OCI-LY1 (cell line): ENCODE results near the gene TTC12.

ENCODE experiments used
- H2AFZ ChIP-seq: fragments of 200-600 bp; sonication (generic), shearing (Covaris generic); 2 replicates; pipeline ENCODE4 v1.6.0; 2014; ENCODE audit warnings: antibody characterized with exemption, mild to moderate bottlenecking, low read length
- H3F3A ChIP-seq: fragments of 200-600 bp; sonication (generic), shearing (Covaris generic); 2 replicates; pipeline ENCODE4 v1.6.0; 2014; ENCODE audit warnings: mild to moderate bottlenecking, antibody characterized with exemption, low read length, moderate library complexity; ENCODE audit not compliant: insufficient read depth
- H3K27ac ChIP-seq: fragments of 200-600 bp; sonication (generic); 2 replicates; pipeline ENCODE4 v1.5.1; 2014; ENCODE audit warnings: low read length, mixed run types, mild to moderate bottlenecking, low read depth; ENCODE audit not compliant: poor library complexity, severe bottlenecking
- H3K27me3 ChIP-seq: fragments of 200-600 bp; sonication (generic); 2 replicates; pipeline ENCODE4 v1.6.0; 2014; ENCODE audit warnings: antibody characterized with exemption, mild to moderate bottlenecking, low read length, moderate library complexity; ENCODE audit not compliant: insufficient read depth
- H3K36me3 ChIP-seq: fragments of 200-600 bp; sonication (generic); 2 replicates; pipeline ENCODE4 v1.6.1; 2014; ENCODE audit warnings: mild to moderate bottlenecking, antibody characterized with exemption, low read length, moderate library complexity, mixed read lengths; ENCODE audit not compliant: insufficient read depth
- H3K4me1 ChIP-seq: fragments of 200-600 bp; sonication (generic); 2 replicates; pipeline ENCODE4 v1.5.1; 2014; ENCODE audit warnings: mild to moderate bottlenecking, low read length, moderate library complexity; ENCODE audit not compliant: insufficient read depth, severe bottlenecking
- H3K4me2 ChIP-seq: fragments of 200-600 bp; sonication (generic), shearing (Covaris generic); 2 replicates; pipeline ENCODE4 v1.6.1; 2014; ENCODE audit warnings: low read length
- H3K4me3 ChIP-seq: fragments of 200-600 bp; sonication (generic); 2 replicates; pipeline ENCODE4 v1.5.1; 2014; ENCODE audit warnings: low read length, low read depth, mild to moderate bottlenecking, mixed read lengths; ENCODE audit not compliant: poor library complexity, severe bottlenecking
- H3K79me2 ChIP-seq: fragments of 200-600 bp; shearing (Covaris generic); 2 replicates; pipeline ENCODE4 v1.6.1; 2016; ENCODE audit warnings: mixed run types, low read length, mixed read lengths; ENCODE audit not compliant: insufficient read depth
- H3K9ac ChIP-seq: fragments of 200-600 bp; sonication (generic), shearing (Covaris generic); 2 replicates; pipeline ENCODE4 v1.6.1; 2014; ENCODE audit warnings: mild to moderate bottlenecking, low read length, mixed read lengths
- H3K9me2 ChIP-seq: fragments of 200-600 bp; sonication (generic), shearing (Covaris generic); 2 replicates; pipeline ENCODE4 v1.6.1; 2014; ENCODE audit warnings: low read depth, mild to moderate bottlenecking, low read length, mixed read lengths
- H3K9me3 ChIP-seq: fragments of 200-600 bp; shearing (Covaris generic); 2 replicates; pipeline ENCODE4 v1.6.1; 2014; ENCODE audit warnings: low read length, mixed read lengths
- H4K20me1 ChIP-seq: fragments of 200-600 bp; sonication (generic), shearing (Covaris generic); 2 replicates; pipeline ENCODE4 v1.6.0; 2016; ENCODE audit warnings: mild to moderate bottlenecking, low read length; ENCODE audit not compliant: insufficient read depth
- EZH2 ChIP-seq: fragments of 200-600 bp; sonication (generic), shearing (Covaris generic); IDR thresholded peaks from 2 replicates; pipeline ENCODE4 v1.8.0; 2017; ENCODE audit warnings: borderline replicate concordance, mixed run types, mild to moderate bottlenecking, antibody characterized with exemption, low read length, moderate library complexity, mixed read lengths
- TF ChIP-seq, protein P1 (sequence below): fragments of 200-600 bp; sonication (generic), shearing (Covaris generic); IDR thresholded peaks from 2 replicates; pipeline ENCODE4 v1.5.1; 2017; ENCODE audit warnings: mild to moderate bottlenecking, antibody characterized with exemption, low read length, moderate library complexity, mixed read lengths

The TTC12 gene

DNA sequence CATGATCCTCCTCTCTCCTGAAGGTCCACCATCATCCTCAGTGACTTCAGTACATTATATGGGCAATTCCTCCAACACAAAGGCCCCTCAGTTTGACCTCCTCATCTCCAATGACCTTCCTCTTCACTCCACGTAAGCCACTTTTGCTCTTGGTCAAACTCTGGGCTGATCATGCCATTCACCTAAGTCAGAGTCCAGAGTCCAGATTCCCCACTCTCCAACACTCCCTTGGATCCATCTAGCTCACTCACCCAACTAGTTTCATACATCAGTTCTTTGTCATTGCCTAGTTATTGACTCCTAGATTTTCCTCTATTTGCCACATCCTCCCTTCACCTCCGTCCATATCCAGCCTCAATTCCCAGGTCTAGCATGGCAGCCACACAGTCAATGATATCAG, 30.5 kb upstream of the TTC12 start:
- Histone ChIP-seq H3K27me3 (no peaks in the 10 kb centered on the region), H3K9me2 (no peaks in the 10 kb centered on the region), H2AFZ (no peak overlapping the region), H3K27ac (no peak overlapping the region), H4K20me1 (no peaks in the 10 kb centered on the region), H3K4me3 (no peak overlapping the region), H3K36me3 (no peaks in the 10 kb centered on the region), H3F3A (no peaks in the 10 kb centered on the region), H3K4me1 (no peaks in the 10 kb centered on the region), H3K9me3 (no peaks in the 10 kb centered on the region), H3K79me2 (no peaks in the 10 kb centered on the region), H3K4me2 (no peak overlapping the region), H3K9ac (no peak overlapping the region)
- TF ChIP-seq EZH2 = no peak
- TF ChIP-seq, protein P1, sequence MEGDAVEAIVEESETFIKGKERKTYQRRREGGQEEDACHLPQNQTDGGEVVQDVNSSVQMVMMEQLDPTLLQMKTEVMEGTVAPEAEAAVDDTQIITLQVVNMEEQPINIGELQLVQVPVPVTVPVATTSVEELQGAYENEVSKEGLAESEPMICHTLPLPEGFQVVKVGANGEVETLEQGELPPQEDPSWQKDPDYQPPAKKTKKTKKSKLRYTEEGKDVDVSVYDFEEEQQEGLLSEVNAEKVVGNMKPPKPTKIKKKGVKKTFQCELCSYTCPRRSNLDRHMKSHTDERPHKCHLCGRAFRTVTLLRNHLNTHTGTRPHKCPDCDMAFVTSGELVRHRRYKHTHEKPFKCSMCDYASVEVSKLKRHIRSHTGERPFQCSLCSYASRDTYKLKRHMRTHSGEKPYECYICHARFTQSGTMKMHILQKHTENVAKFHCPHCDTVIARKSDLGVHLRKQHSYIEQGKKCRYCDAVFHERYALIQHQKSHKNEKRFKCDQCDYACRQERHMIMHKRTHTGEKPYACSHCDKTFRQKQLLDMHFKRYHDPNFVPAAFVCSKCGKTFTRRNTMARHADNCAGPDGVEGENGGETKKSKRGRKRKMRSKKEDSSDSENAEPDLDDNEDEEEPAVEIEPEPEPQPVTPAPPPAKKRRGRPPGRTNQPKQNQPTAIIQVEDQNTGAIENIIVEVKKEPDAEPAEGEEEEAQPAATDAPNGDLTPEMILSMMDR = no peak

DNA sequence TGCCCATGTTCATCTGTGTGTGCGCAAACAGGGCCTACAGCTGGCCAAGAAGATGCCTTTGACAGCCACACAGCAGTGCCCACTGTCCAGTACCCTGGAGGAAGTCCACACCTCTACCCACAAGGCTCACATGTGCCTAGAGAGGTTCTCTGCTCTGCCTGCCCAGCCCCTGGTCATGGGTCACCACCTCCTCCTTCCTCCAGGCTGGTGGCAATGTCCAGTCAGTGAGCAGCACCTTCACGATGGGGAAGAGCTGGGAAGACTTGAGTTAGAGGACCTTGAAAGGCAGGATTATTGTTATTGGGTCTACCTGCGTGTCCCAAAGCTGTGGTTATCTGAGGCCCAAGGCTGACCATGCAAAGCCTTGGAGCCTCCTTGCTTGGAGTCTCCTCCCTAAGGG, 28.4 kb upstream of the TTC12 start:
- Histone ChIP-seq H4K20me1 (no peaks in the 10 kb centered on the region), H3K27ac (no peak overlapping the region), H3K4me1 (no peaks in the 10 kb centered on the region), H3K36me3 (no peaks in the 10 kb centered on the region), H3K27me3 (no peaks in the 10 kb centered on the region), H3K9me3 (no peaks in the 10 kb centered on the region), H3K79me2 (no peaks in the 10 kb centered on the region), H3K9me2 (no peaks in the 10 kb centered on the region), H3K4me2 (no peak overlapping the region), H3K9ac (no peak overlapping the region), H3F3A (no peaks in the 10 kb centered on the region), H3K4me3 (no peak overlapping the region), H2AFZ (no peak overlapping the region)
- TF ChIP-seq EZH2 = no peak
- TF ChIP-seq, protein P1 = no peak

DNA sequence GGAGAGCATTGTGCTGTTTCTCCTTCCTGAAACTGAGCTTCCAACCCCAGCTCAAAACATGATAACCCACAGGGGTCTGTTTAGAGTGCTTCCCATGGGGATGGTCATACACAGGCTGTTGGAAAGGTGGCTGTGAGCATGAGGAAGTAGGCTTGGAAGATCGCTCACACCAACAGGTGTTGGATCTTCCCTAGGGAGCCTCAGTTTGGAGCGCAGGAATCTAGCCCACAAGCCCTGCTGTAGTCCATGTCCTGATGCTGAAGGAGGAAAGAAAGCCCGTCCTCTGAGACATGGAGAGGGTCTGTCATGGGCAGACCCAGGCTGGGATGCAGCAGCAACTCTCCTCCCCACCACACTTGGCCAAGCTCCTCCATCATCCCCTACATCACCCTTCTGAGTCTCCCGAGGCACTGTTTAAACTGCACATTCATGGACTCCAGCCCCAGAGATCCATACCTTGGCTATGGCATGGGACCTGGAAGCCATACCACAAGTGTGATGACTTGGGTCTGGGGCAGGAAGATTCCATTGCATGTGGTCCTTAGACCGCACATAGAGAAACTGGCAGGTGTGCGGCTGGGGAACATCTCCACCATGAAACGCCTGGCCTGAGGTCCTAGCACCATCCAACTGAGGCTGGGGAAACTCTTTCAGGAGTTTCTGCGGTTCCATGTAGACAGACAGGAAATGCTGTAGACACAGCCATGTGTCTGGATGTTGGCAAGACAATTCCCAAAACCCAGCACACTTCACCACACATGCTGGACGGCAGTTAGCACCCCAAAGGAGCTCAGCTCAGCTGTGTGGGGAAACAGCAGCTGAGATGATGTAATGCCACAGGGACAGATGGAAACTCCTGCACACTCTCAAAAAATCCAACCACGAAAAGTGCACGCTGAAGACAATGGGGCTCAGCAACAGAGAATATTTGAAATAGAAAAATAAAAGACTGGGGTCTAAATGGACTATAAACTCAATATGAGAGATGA, 27.6 kb upstream of the TTC12 start:
- Histone ChIP-seq H3K4me2 (no peak overlapping the region), H3K9ac (no peak overlapping the region), H3K9me3 (no peaks in the 10 kb centered on the region), H3F3A (no peaks in the 10 kb centered on the region), H3K27ac (no peak overlapping the region), H3K27me3 (no peaks in the 10 kb centered on the region), H4K20me1 (no peaks in the 10 kb centered on the region), H2AFZ (no peak overlapping the region), H3K36me3 (no peaks in the 10 kb centered on the region), H3K4me1 (no peaks in the 10 kb centered on the region), H3K79me2 (no peaks in the 10 kb centered on the region), H3K4me3 (no peak overlapping the region), H3K9me2 (no peaks in the 10 kb centered on the region)
- no peak for TF ChIP-seq EZH2
- TF ChIP-seq, protein P1 = no peak
